BE2C (cell line): ENCODE measurements around the gene ZNF385B.

ENCODE experiments used
- DNase-seq: peaks from one replicate; pipeline ENCODE4 v3.0.0-alpha.2; 2020
- H3K27me3 ChIP-seq: fragments of 250-450 bp; sonication (Bioruptor Pico); 2 replicates; pipeline ENCODE4 v1.5.1; 2020; ENCODE audit warnings: mild to moderate bottlenecking
- H3K36me3 ChIP-seq: fragments of 250-450 bp; sonication (Bioruptor Pico); 2 replicates; pipeline ENCODE4 v1.5.1; 2020; ENCODE audit warnings: mild to moderate bottlenecking
- H3K4me1 ChIP-seq: fragments of 250-450 bp; sonication (Bioruptor Pico); 2 replicates; pipeline ENCODE4 v1.5.1; 2020
- H3K4me3 ChIP-seq: 2 replicates; pipeline ENCODE4 v1.5.1; 2011; ENCODE audit warnings: low read depth, low read length
- H3K9me3 ChIP-seq: fragments of 250-450 bp; sonication (Bioruptor Pico); 2 replicates; pipeline ENCODE4 v1.5.1; 2020
- TF ChIP-seq, protein P1 (sequence below): IDR thresholded peaks from 2 replicates; pipeline ENCODE4 v1.5.1; 2012; ENCODE audit warnings: mild to moderate bottlenecking, low read depth, low read length

Gene ZNF385B

GRCh38 chr2:179661986-179662385 lies 199.4 kb downstream of the ZNF385B start:
- no peak overlapping the region for H3K4me3 ChIP-seq
- H3K9me3 ChIP-seq = no peaks in the 10 kb centered on the region
- H3K36me3 ChIP-seq = no peaks in the 10 kb centered on the region
- H3K27me3 ChIP-seq = no peaks in the 10 kb centered on the region
- H3K4me1 ChIP-seq = no peaks in the 10 kb centered on the region
- TF ChIP-seq, protein P1, sequence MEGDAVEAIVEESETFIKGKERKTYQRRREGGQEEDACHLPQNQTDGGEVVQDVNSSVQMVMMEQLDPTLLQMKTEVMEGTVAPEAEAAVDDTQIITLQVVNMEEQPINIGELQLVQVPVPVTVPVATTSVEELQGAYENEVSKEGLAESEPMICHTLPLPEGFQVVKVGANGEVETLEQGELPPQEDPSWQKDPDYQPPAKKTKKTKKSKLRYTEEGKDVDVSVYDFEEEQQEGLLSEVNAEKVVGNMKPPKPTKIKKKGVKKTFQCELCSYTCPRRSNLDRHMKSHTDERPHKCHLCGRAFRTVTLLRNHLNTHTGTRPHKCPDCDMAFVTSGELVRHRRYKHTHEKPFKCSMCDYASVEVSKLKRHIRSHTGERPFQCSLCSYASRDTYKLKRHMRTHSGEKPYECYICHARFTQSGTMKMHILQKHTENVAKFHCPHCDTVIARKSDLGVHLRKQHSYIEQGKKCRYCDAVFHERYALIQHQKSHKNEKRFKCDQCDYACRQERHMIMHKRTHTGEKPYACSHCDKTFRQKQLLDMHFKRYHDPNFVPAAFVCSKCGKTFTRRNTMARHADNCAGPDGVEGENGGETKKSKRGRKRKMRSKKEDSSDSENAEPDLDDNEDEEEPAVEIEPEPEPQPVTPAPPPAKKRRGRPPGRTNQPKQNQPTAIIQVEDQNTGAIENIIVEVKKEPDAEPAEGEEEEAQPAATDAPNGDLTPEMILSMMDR = no peak
- no peak for DNase-seq

GRCh38 chr2:179657068-179657595 lies 204.3 kb downstream of the ZNF385B start:
- Histone ChIP-seq H3K4me3 (no peak overlapping the region), H3K36me3 (no peaks in the 10 kb centered on the region), H3K4me1 (no peaks in the 10 kb centered on the region), H3K27me3 (no peaks in the 10 kb centered on the region), H3K9me3 (no peaks in the 10 kb centered on the region)
- TF ChIP-seq, protein P1 = no peak
- DNase-seq = no peak

GRCh38 chr2:179655627-179656026 lies 205.8 kb downstream of the ZNF385B start:
- H3K9me3 ChIP-seq = no peaks in the 10 kb centered on the region
- no peak overlapping the region for H3K4me3 ChIP-seq
- TF ChIP-seq, protein P1 = no peak
- no peaks in the 10 kb centered on the region for H3K4me1 ChIP-seq
- H3K36me3 ChIP-seq = no peaks in the 10 kb centered on the region
- no peaks in the 10 kb centered on the region for H3K27me3 ChIP-seq
- no peak for DNase-seq

DNA sequence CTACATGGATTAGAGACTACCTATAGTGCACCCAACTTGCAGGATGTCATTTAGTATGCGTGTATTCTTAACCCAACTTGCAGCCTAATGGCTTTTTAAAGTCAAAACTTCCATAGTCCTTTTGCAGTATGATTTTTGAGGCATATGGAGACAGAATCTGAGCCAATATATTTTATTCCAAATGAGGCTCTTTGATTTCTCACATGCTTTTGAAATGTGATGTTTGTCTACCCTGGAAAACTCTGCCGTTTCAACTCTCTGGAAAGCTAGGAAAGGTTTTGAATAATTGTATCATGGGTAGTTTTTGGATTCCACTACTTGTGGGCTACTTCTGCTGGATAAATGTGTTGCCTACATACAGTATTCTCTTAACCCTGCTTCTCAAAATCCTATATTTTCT lies 206.6 kb downstream of the ZNF385B start:
- no peak overlapping the region for H3K4me3 ChIP-seq
- TF ChIP-seq, protein P1 = no peak
- no peaks in the 10 kb centered on the region for H3K9me3 ChIP-seq
- H3K27me3 ChIP-seq = no peaks in the 10 kb centered on the region
- DNase-seq = no peak
- H3K36me3 ChIP-seq = no peaks in the 10 kb centered on the region
- H3K4me1 ChIP-seq = no peaks in the 10 kb centered on the region

GRCh38 chr2:179652296-179652695 lies 209.1 kb downstream of the ZNF385B start:
- no peaks in the 10 kb centered on the region for H3K36me3 ChIP-seq
- DNase-seq = no peak
- no peak overlapping the region for H3K4me3 ChIP-seq
- H3K9me3 ChIP-seq = no peaks in the 10 kb centered on the region
- no peaks in the 10 kb centered on the region for H3K4me1 ChIP-seq
- H3K27me3 ChIP-seq = no peaks in the 10 kb centered on the region
- TF ChIP-seq, protein P1 = no peak

- Histone ChIP-seq H3K36me3 (no peaks in the 10 kb centered on the region), H3K4me3 (no peak overlapping the region), H3K9me3 (no peaks in the 10 kb centered on the region), H3K4me1 (no peaks in the 10 kb centered on the region), H3K27me3 (no peaks in the 10 kb centered on the region)
- TF ChIP-seq, protein P1 = no peak
- no peak for DNase-seq
These were observed 211.0 kb downstream of the ZNF385B start for GRCh38 chr2:179650420-179650819.
